ENCODE measurements around the gene SLC12A6. TPM values are rescaled to one million over a fixed set of nuclear protein-coding genes. Genes with fewer than 3 reads are reported as not detected.
"Not testable (repeated sequence)": the region's sequence is repeated elsewhere in the genome, so short reads cannot be mapped to it uniquely, and the experiment has no call there.

Gene SLC12A6
- total RNA-seq, 1 experiment from 2014 or later = 6.6 TPM

- DNase-seq (ENCODE audit: low read depth) = no peak
These were observed 134.3 kb downstream of the SLC12A6 start for GRCh38 chr15:34203305-34203704.

DNA sequence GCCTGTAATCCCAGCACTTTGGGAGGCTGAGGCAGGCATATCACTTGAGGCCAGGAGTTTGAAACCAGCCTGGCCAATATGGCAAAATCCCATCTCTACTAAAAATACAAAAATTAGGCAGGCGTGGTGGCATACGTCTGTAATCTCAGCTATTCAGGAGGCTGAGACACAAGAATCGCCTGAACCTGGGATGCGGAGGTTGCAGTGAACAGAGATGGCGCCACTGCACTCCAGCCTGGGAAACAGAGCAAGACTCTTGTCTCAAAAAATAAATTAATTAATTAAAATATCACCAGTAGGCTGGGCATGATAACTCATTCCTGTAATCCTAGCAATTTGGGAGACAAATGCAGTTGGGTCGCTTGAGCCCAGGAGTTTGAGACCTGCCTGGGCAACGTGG lies 144.3 kb downstream of the SLC12A6 start:
- DNase-seq (ENCODE audit: low read depth) = not testable (repeated sequence)

GRCh38 chr15:34188711-34189110 lies 148.9 kb downstream of the SLC12A6 start:
- no peak for DNase-seq (ENCODE audit: low read depth)

- DNase-seq (ENCODE audit: low read depth) = no peak
These were observed 151.9 kb downstream of the SLC12A6 start for GRCh38 chr15:34185666-34186065.

DNA sequence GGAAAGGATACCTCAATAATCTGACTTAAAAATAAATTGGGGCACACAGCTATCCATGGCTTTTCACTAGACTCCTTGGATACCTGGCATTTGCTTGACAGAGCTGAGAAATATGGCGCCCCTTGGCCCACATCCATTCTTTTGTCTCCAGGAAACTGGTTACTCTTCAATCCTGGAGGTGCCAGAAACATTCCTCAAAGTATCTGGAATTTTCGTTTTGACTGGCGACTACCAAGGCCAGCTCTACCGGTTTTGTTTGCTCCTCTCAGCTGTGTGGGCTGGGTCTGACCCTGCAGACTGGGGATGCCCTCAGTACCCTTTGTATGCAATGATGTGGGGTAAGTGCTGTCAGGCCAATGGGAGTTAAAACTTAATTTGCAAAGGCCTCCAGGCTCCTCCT lies 154.6 kb downstream of the SLC12A6 start:
- DNase-seq (ENCODE audit: low read depth) = no peak

Other genes starting within 250 kb of the SLC12A6 start
- gene EMC7, start 235.9 kb downstream of the SLC12A6 start, total RNA-seq (2014; rRNA removed; shearing (Covaris generic)) = 59.4 and 60.2 TPM in 2 replicates
- 0.10 and 0.74 TPM in 2 replicates for gene PGBD4, start 235.7 kb downstream of the SLC12A6 start, total RNA-seq (2014; rRNA removed; shearing (Covaris generic))
- 27.3 and 45.2 TPM in 2 replicates for gene KATNBL1, start 127.7 kb downstream of the SLC12A6 start, total RNA-seq (2014; rRNA removed; shearing (Covaris generic))
- gene EMC4, start 112.8 kb downstream of the SLC12A6 start, total RNA-seq (2014; rRNA removed; shearing (Covaris generic)) = 170 and 252 TPM in 2 replicates
- 319 and 492 TPM in 2 replicates for gene NOP10, start 5.4 kb upstream of the SLC12A6 start, total RNA-seq (2014; rRNA removed; shearing (Covaris generic))
- not detected in 2 replicates for gene NUTM1, start 5.5 kb upstream of the SLC12A6 start, total RNA-seq (2014; rRNA removed; shearing (Covaris generic))
- gene LPCAT4, start 29.4 kb upstream of the SLC12A6 start, total RNA-seq (2014; rRNA removed; shearing (Covaris generic)) = 13.9 and 14.6 TPM in 2 replicates
- 2.0 and 3.1 TPM in 2 replicates for gene GOLGA8A, start 100.0 kb upstream of the SLC12A6 start, total RNA-seq (2014; rRNA removed; shearing (Covaris generic))
- 3.3 and 9.0 TPM in 2 replicates for gene GOLGA8B, start 245.9 kb upstream of the SLC12A6 start, total RNA-seq (2014; rRNA removed; shearing (Covaris generic))